K562 (cell line): Measurements from ENCODE around the gene STK31. TPM values are rescaled to one million over a fixed set of nuclear protein-coding genes. Genes with fewer than 3 reads are reported as not detected.
A peak's percentile ranks its signal among the peaks of the same experiment; 100 is the strongest.
"Not testable (repeated sequence)": the region's sequence is repeated elsewhere in the genome, so short reads cannot be mapped to it uniquely, and the experiment has no call there.

ENCODE experiments used
- ATAC-seq: fragments of 200-7000 bp; cut with Tn5 transposase; 3 replicates; pipeline ENCODE4 v1.9.1; 2020; ENCODE audit warnings: moderate library complexity
- BruUV-seq: library from RNA; stranded (reverse); fragments of 400-500 nt; replicated peaks from 2 replicates; lab custom pipeline; 2021; lab: Mats Ljungman, UMichigan
- CTCF ChIA-PET: fragments of 300-600 bp; formaldehyde crosslinking; extraction: SDS; loops from one replicate; lab custom pipeline; 2021; ENCODE audit warnings: low intra/inter-chr PET ratio; lab: Yijun Ruan, JAX
- POLR2A ChIA-PET: fragments of 300-600, 350-650 bp; sonication (Branson Sonifier 250); formaldehyde crosslinking; extraction: SDS; loops from one replicate; lab custom pipeline; 2021; ENCODE audit warnings: antibody characterized with exemption, inconsistent platforms; lab: Yijun Ruan, JAX
- DNase-seq, 4 experiments: peaks; one replicate each; pipeline versions ENCODE4 v3.0.0 to v3.0.0-alpha.2; 2011 to 2018; ENCODE audit warnings: low spot score in 3 of 4, mixed read lengths in 3 of 4; ENCODE audit errors: extremely low read depth in 1 of 4
- FAIRE-seq: peaks from 2 replicates; lab custom pipeline; 2011; peaks lifted over from hg19 to GRCh38; lab: Jason Lieb, UNC
- H2AFZ ChIP-seq: 2 replicates; pipeline ENCODE4 v1.6.0; 2011; ENCODE audit warnings: low read depth, low read length, control low read depth, inconsistent platforms
- H3K27ac ChIP-seq: fragments of 200-600 bp; 3 replicates; pipeline ENCODE4 v1.8.0; 2011; ENCODE audit warnings: low read depth, mild to moderate bottlenecking, control low read depth, inconsistent platforms, low read length, moderate library complexity, mixed read lengths; ENCODE audit errors: extremely low read depth
- H3K27me3 ChIP-seq, 2 experiments: fragments of 300-600 bp in 1 of 2; 2 replicates in 1 of 2; 3 replicates in 1 of 2; pipeline versions ENCODE4 v1.6.0 to v1.8.0; 2011; ENCODE audit warnings: inconsistent platforms in 2 of 2, low read length in 2 of 2, mild to moderate bottlenecking in 1 of 2, mixed read lengths in 1 of 2, moderate library complexity in 1 of 2; ENCODE audit not compliant: control insufficient read depth in 2 of 2, insufficient read depth in 2 of 2
- H3K36me3 ChIP-seq: fragments of 300-600 bp; 3 replicates; pipeline ENCODE4 v1.8.0; 2011; ENCODE audit warnings: mild to moderate bottlenecking, low read length, inconsistent platforms; ENCODE audit not compliant: control insufficient read depth, insufficient read depth
- H3K4me1 ChIP-seq, 2 experiments: fragments of 200-600 bp in 1 of 2; replicated peaks in 1 of 2; 2 replicates in 1 of 2; 3 replicates in 1 of 2; pipeline versions ENCODE4 v1.5.1 to v1.8.0; 2011; ENCODE audit warnings: inconsistent platforms in 2 of 2, low read length in 2 of 2, mild to moderate bottlenecking in 1 of 2, mixed read lengths in 1 of 2, moderate library complexity in 1 of 2; ENCODE audit not compliant: control insufficient read depth in 2 of 2, insufficient read depth in 2 of 2
- H3K4me2 ChIP-seq: 2 replicates; pipeline ENCODE4 v1.6.1; 2011; ENCODE audit warnings: low read length, control low read depth, inconsistent platforms, mixed read lengths; ENCODE audit not compliant: insufficient read depth
- H3K4me3 ChIP-seq: fragments of 200-600 bp; sonication (generic), shearing (Covaris generic); 2 replicates; pipeline ENCODE4 v1.5.1; 2016; ENCODE audit warnings: control low read depth, inconsistent platforms
- H3K79me2 ChIP-seq: fragments of 200-600 bp; 3 replicates; pipeline ENCODE4 v1.8.0; 2011; ENCODE audit warnings: low read length, inconsistent platforms; ENCODE audit not compliant: control insufficient read depth, insufficient read depth
- H3K9ac ChIP-seq, 2 experiments: 2 replicates each; pipeline versions ENCODE4 v1.6.0 to v1.6.1; 2011; ENCODE audit warnings: low read depth in 2 of 2, low read length in 2 of 2, control low read depth in 1 of 2, inconsistent platforms in 1 of 2, mild to moderate bottlenecking in 1 of 2, mixed read lengths in 1 of 2; ENCODE audit not compliant: insufficient read depth in 1 of 2
- H3K9me1 ChIP-seq: one replicate; pipeline ENCODE4 v1.6.0; 2011; ENCODE audit warnings: inconsistent platforms, mild to moderate bottlenecking, low read length, moderate library complexity; ENCODE audit not compliant: control insufficient read depth, insufficient read depth
- H3K9me3 ChIP-seq: replicated peaks from 2 replicates; pipeline ENCODE4 v1.5.1; 2011; ENCODE audit warnings: low read depth, low read length, inconsistent platforms; ENCODE audit not compliant: control insufficient read depth, insufficient read depth
- H4K20me1 ChIP-seq: replicated peaks from 2 replicates; pipeline ENCODE4 v1.6.1; 2011; ENCODE audit warnings: low read length, inconsistent platforms, mixed read lengths; ENCODE audit not compliant: control insufficient read depth, insufficient read depth
- MGA ChIP-seq: fragments of 450-650 bp; IDR thresholded peaks from 2 replicates; pipeline ENCODE4 v1.6.1; 2016; ENCODE audit warnings: mild to moderate bottlenecking, moderate library complexity
- WGBS: fragments of 100-300 bp; shearing (Covaris generic); methylation state at CpG from one replicate; pipeline ENCODE4 v1.1.6; 2016; ENCODE audit warnings: low coverage, mixed read lengths; ENCODE audit not compliant: insufficient coverage; ENCODE audit errors: missing lambda C conversion rate; 5-methylcytosine and 5-hydroxymethylcytosine counted together
- in situ Hi-C: fragments of 300-500 bp; cut with MboI; formaldehyde crosslinking; loops from 4 replicates; pipeline ENCODE4 v1.15.0; 2018; ENCODE audit warnings: inconsistent platforms, mixed read lengths
- intact Hi-C: fragments of 100-400 bp; cut with micrococcal nuclease; formaldehyde crosslinking; loops from 2 replicates; pipeline ENCODE4 v1.14.2; 2022
- polyA plus RNA-seq, 8 experiments: library from polyadenylated mRNA; depleted of rRNA in 4 of 8; stranded (reverse) in 5 of 8; unstranded in 3 of 8; fragments of >200 nt; fragmentation: Nextera tagmentation in 2 of 8; fragmentation: Illumina TruSeq in 1 of 8; extraction: Ambion mirVana in 2 of 8; extraction: Trizol in 1 of 8; gene quantifications; 2 replicates each; pipeline versions ENCODE4 v1.2.1 to v1.2.3, GENCODE V29; 2011 to 2014; ENCODE audit warnings: inconsistent platforms in 1 of 8, missing spikeins in 1 of 8
- total RNA-seq, 7 experiments: library from RNA; depleted of rRNA in 6 of 7; stranded (reverse); fragments of >200 nt in 6 of 7; fragmentation: Illumina TruSeq in 2 of 7; extraction: Trizol in 2 of 7; gene quantifications; 2 replicates each; pipeline versions ENCODE4 v1.2.1 to v1.2.3, GENCODE V29; 2011 to 2021; ENCODE audit warnings: low replicate concordance in 1 of 7

Gene STK31
- total and polyA plus RNA-seq, 9 of the 15 experiments (the other 6 are each of a cell fraction or from before 2014, with no cell fraction given): 0.09 to 1.2 (median 0.26) TPM

GRCh38 chr7:23722587-23723216 lies 12.7 kb downstream of the STK31 start (continued):
- peak; percentile 37; the same call in 1 of the 2 replicates for TF ChIP-seq MGA

- CTCF ChIA-PET: not testable (repeated sequence)
Measured at GRCh38 chr7:23724113-23724512, 14.1 kb downstream of the STK31 start.

More at GRCh38 chr7:23724113-23724512, 14.1 kb downstream of the STK31 start:
- H3K4me1 ChIP-seq, H4K20me1 ChIP-seq, H3K27ac ChIP-seq, DNase-seq, FAIRE-seq, H3K79me2 ChIP-seq, H3K9me1 ChIP-seq, H3K27me3 ChIP-seq, H3K36me3 ChIP-seq, H3K9ac ChIP-seq, ATAC-seq, H3K9me3 ChIP-seq, H3K4me2 ChIP-seq, H3K4me3 ChIP-seq, BruUV-seq, intact Hi-C loops: not testable (repeated sequence)
- POLR2A ChIA-PET: interaction anchor here (0.6 kb wide), 2 partner anchors 10 to 167 kb away, joined by 3 to 4 read pairs; no protein-coding TSS in a partner anchor
- WGBS: 59% methylated on average over 4 of the region's 4 CpGs
- in situ Hi-C loops: loop anchor here (25.0 kb wide), 1 partner anchor 462 kb away; no protein-coding TSS in a partner anchor
- peak overlapping the region; percentile 56; the same call in 1 of the 2 replicates for H2AFZ ChIP-seq
